IMR-90 (cell line): ENCODE measurements around the gene TNRC6A. TPM values are rescaled to one million over a fixed set of nuclear protein-coding genes. Genes with fewer than 3 reads are reported as not detected.

Experiments
- ATAC-seq: fragments of 200-7000 bp; cut with Tn5 transposase; 2 replicates; pipeline ENCODE4 v1.9.1; 2020; ENCODE audit warnings: low read depth, mild to moderate bottlenecking, moderate library complexity
- BruUV-seq: library from RNA; stranded (reverse); fragments of 400-500 nt; replicated peaks from 2 replicates; lab custom pipeline; 2021; lab: Mats Ljungman, UMichigan
- CTCF ChIA-PET: fragments of 300-600 bp; formaldehyde crosslinking; extraction: SDS; loops from one replicate; lab custom pipeline; 2021; ENCODE audit warnings: antibody characterized with exemption; lab: Yijun Ruan, JAX
- POLR2A ChIA-PET: fragments of 300-600 bp; sonication (Branson Sonifier 250); formaldehyde crosslinking; loops from one replicate; lab custom pipeline; 2022; ENCODE audit warnings: antibody characterized with exemption; ENCODE audit not compliant: unreplicated experiment; lab: Charles Lee
- DNase-seq: peaks from one replicate; pipeline ENCODE4 v3.0.0; 2013
- H2AFZ ChIP-seq: replicated peaks from 2 replicates; pipeline ENCODE3; 2013; ENCODE audit warnings: low read length, mild to moderate bottlenecking; ENCODE audit not compliant: poor library complexity
- H2AK5ac ChIP-seq: 2 replicates; pipeline ENCODE4 v1.6.1; 2013; ENCODE audit warnings: low read depth, low read length, inconsistent platforms
- H2AK9ac ChIP-seq: replicated peaks from 2 replicates; pipeline ENCODE3; 2013; ENCODE audit warnings: mild to moderate bottlenecking, low read depth, low read length, moderate library complexity; ENCODE audit not compliant: poor library complexity
- H2BK120ac ChIP-seq: 2 replicates; pipeline ENCODE4 v1.6.1; 2013; ENCODE audit warnings: low read depth, low read length, inconsistent platforms
- H2BK15ac ChIP-seq: 3 replicates; pipeline ENCODE4 v1.6.1; 2013; ENCODE audit warnings: low read depth, low read length, inconsistent platforms
- H2BK20ac ChIP-seq: 2 replicates; pipeline ENCODE4 v1.6.1; 2013; ENCODE audit warnings: low read depth, mild to moderate bottlenecking, inconsistent platforms, low read length, moderate library complexity
- H2BK5ac ChIP-seq: 2 replicates; pipeline ENCODE4 v1.6.1; 2013; ENCODE audit warnings: mild to moderate bottlenecking, low read depth, low read length, inconsistent platforms; ENCODE audit not compliant: poor library complexity, severe bottlenecking
- H3K14ac ChIP-seq: replicated peaks from 2 replicates; pipeline ENCODE4 v1.6.1; 2013; ENCODE audit warnings: low read depth, low read length, inconsistent platforms
- H3K18ac ChIP-seq: 2 replicates; pipeline ENCODE4 v1.6.1; 2013; ENCODE audit warnings: low read depth, low read length, control low read depth
- H3K23ac ChIP-seq: 2 replicates; pipeline ENCODE4 v1.6.1; 2013; ENCODE audit warnings: low read depth, low read length, inconsistent platforms
- H3K27ac ChIP-seq: 2 replicates; pipeline ENCODE4 v1.5.1; 2013; ENCODE audit warnings: mild to moderate bottlenecking, control low read depth, low read length; ENCODE audit not compliant: insufficient read depth
- H3K27me3 ChIP-seq: 2 replicates; pipeline ENCODE4 v1.6.1; 2013; ENCODE audit warnings: low read length; ENCODE audit not compliant: control insufficient read depth, insufficient read depth
- H3K36me3 ChIP-seq: 2 replicates; pipeline ENCODE4 v1.6.1; 2013; ENCODE audit warnings: low read length, mixed read lengths; ENCODE audit not compliant: control insufficient read depth, insufficient read depth
- H3K4ac ChIP-seq: 2 replicates; pipeline ENCODE4 v1.6.1; 2013; ENCODE audit warnings: low read depth, low read length, inconsistent platforms
- H3K4me1 ChIP-seq: 2 replicates; pipeline ENCODE4 v1.6.1; 2013; ENCODE audit warnings: low read length, mixed read lengths; ENCODE audit not compliant: control insufficient read depth, insufficient read depth
- H3K4me2 ChIP-seq: 2 replicates; pipeline ENCODE4 v1.6.1; 2013; ENCODE audit warnings: low read depth, mild to moderate bottlenecking, control low read depth, low read length, moderate library complexity
- H3K4me3 ChIP-seq: 2 replicates; pipeline ENCODE4 v1.5.1; 2013; ENCODE audit warnings: low read depth, mild to moderate bottlenecking, control low read depth, low read length, moderate library complexity; ENCODE audit not compliant: insufficient read depth
- H3K56ac ChIP-seq: 2 replicates; pipeline ENCODE4 v1.6.1; 2013; ENCODE audit warnings: low read length, inconsistent platforms; ENCODE audit not compliant: insufficient read depth; ENCODE audit errors: extremely low read depth
- H3K79me1 ChIP-seq, 2 experiments: 2 replicates each; pipeline ENCODE4 v1.6.1; 2013; ENCODE audit warnings: low read length in 2 of 2, inconsistent platforms in 1 of 2, low read depth in 1 of 2
- H3K9ac ChIP-seq: 2 replicates; pipeline ENCODE4 v1.6.1; 2013; ENCODE audit warnings: low read depth, low read length, control low read depth
- H3K9me1 ChIP-seq: 2 replicates; pipeline ENCODE4 v1.6.1; 2013; ENCODE audit warnings: low read length, inconsistent platforms; ENCODE audit not compliant: insufficient read depth
- H3K9me3 ChIP-seq: 2 replicates; pipeline ENCODE4 v1.6.1; 2013; ENCODE audit warnings: low read length; ENCODE audit not compliant: control insufficient read depth, insufficient read depth
- H4K20me1 ChIP-seq: 2 replicates; pipeline ENCODE4 v1.6.1; 2013; ENCODE audit warnings: low read length, inconsistent platforms; ENCODE audit not compliant: insufficient read depth
- H4K5ac ChIP-seq: 2 replicates; pipeline ENCODE4 v1.6.1; 2013; ENCODE audit warnings: mild to moderate bottlenecking, low read depth, low read length, control low read depth
- H4K8ac ChIP-seq, 2 experiments: 2 replicates each; pipeline ENCODE4 v1.6.1; 2013; ENCODE audit warnings: low read depth in 2 of 2, low read length in 2 of 2, control low read depth in 1 of 2, inconsistent platforms in 1 of 2
- H4K91ac ChIP-seq: 2 replicates; pipeline ENCODE4 v1.6.1; 2013; ENCODE audit warnings: low read depth, low read length, inconsistent platforms; ENCODE audit not compliant: insufficient read depth
- CTCF ChIP-seq: conservative IDR thresholded peaks from 2 replicates; pipeline ENCODE4 v1.5.1; 2012; ENCODE audit warnings: mild to moderate bottlenecking, low read depth, low read length, improper control_type of control experiment
- NFE2L2 ChIP-seq: fragments of 150-350 bp; IDR thresholded peaks from 2 replicates; pipeline ENCODE4 v1.6.1; 2016; ENCODE audit warnings: low read depth, mild to moderate bottlenecking, low read length
- RAD21 ChIP-seq: IDR thresholded peaks from 2 replicates; pipeline ENCODE4 v1.6.1; 2012; ENCODE audit warnings: low read length, improper control_type of control experiment
- WGBS, 2 experiments: methylation state at CpG; one replicate each; pipeline versions ENCODE4 v1.1.5 to v1.1.7; 2013; ENCODE audit warnings: missing lambda C conversion rate in 2 of 2; ENCODE audit not compliant: insufficient read length in 1 of 2; ENCODE audit errors: extremely low coverage in 2 of 2; 5-methylcytosine and 5-hydroxymethylcytosine counted together
- dilution Hi-C: fragments of 300-500 bp; cut with HindIII; formaldehyde crosslinking; loops from one replicate; pipeline ENCODE4 v1.14.3; 2018; ENCODE audit warnings: low sequenced_read_pairs; ENCODE audit not compliant: unreplicated experiment
- in situ Hi-C: fragments of 300-500 bp; cut with MboI; formaldehyde crosslinking; loops from 3 replicates; pipeline ENCODE4 v1.14.3; 2019; ENCODE audit warnings: low sequenced_read_pairs, inconsistent platforms, mixed read lengths
- intact Hi-C: fragments of 100-400 bp; cut with micrococcal nuclease; formaldehyde crosslinking; loops from 2 replicates; pipeline ENCODE4 v1.10.0; 2022
- polyA plus RNA-seq, 3 experiments: library from polyadenylated mRNA; depleted of rRNA; stranded (reverse); fragments of >200 nt; gene quantifications; 2 replicates each; pipeline ENCODE4 v1.2.3, GENCODE V29; 2012; ENCODE audit warnings: low replicate concordance in 1 of 3
- total RNA-seq: library from RNA; depleted of rRNA; stranded (reverse); fragments of >200 nt; gene quantifications from 2 replicates; pipeline ENCODE4 v1.2.3, GENCODE V29; 2012

Gene TNRC6A
- total and polyA plus RNA-seq, 2 of the 4 experiments (the other 2 are of a cell fraction), result 32.4 to 42.3 TPM

GRCh38 chr16:24696699-24697098 is 32.8 kb upstream of the TNRC6A start:
- dilution Hi-C loops, result no loop called here
- Histone ChIP-seq H2BK5ac (no peak overlapping the region), H3K4me3 (no peak overlapping the region), H2BK15ac (no peak overlapping the region; the same call in 2 of the 3 replicates), H2BK20ac (no peak overlapping the region), H3K9ac (no peak overlapping the region), H4K5ac (no peak overlapping the region), H3K36me3 (no peaks in the 10 kb centered on the region), H3K18ac (no peak overlapping the region), H2AK9ac (no peak overlapping the region), H3K4me1 (peaks cover 7% of the 10 kb centered on the region), H3K14ac (no peak overlapping the region), H4K91ac (no peak overlapping the region), H3K27ac (no peak overlapping the region), H3K9me3 (no peaks in the 10 kb centered on the region; the same call in 1 of the 2 replicates), H3K23ac (no peak overlapping the region), H2AK5ac (no peak overlapping the region), H3K4ac (no peak overlapping the region), H3K56ac (no peak overlapping the region), H4K8ac (no peak overlapping the region), H2AFZ (no peak overlapping the region), H3K9me1 (peaks cover 6% of the 10 kb centered on the region), H3K4me2 (no peak overlapping the region), H3K27me3 (no peaks in the 10 kb centered on the region), H2BK120ac (no peak overlapping the region), H4K20me1 (no peaks in the 10 kb centered on the region), H3K79me1 (peaks cover 0 to 6% of the 10 kb centered on the region in 2 experiments; a peak in 2 of 4 replicates)
- intact Hi-C loops, result no loop called here
- WGBS, 2 experiments, result no CpG with 5 or more reads among the region's 5 CpGs
- DNase-seq (no peak), ATAC-seq (no peak)
- BruUV-seq, result no TSS peak
- in situ Hi-C loops, result no loop called here
- no peak for TF ChIP-seq CTCF
- TF ChIP-seq NFE2L2, result no peak
- TF ChIP-seq RAD21, result no peak
- ChIA-PET CTCF (no interaction called here), POLR2A (no interaction called here)
